Mesenchymal stem cell (in vitro differentiated cells and primary cell): ENCODE results near the gene ZBTB45.

ENCODE experiments used
- DNase-seq: peaks from one replicate; pipeline ENCODE4 v3.0.0-alpha.2; 2013
- H2AFZ ChIP-seq: one replicate; pipeline ENCODE4 v1.6.1; 2013; ENCODE audit warnings: low read depth, mild to moderate bottlenecking, control low read depth, inconsistent platforms, low read length, moderate library complexity
- H2AK5ac ChIP-seq: 2 replicates; pipeline ENCODE4 v1.6.1; 2013; ENCODE audit warnings: low read length, moderate library complexity, mild to moderate bottlenecking, inconsistent platforms; ENCODE audit not compliant: severe bottlenecking
- H2BK120ac ChIP-seq: one replicate; pipeline ENCODE4 v1.6.1; 2013; ENCODE audit warnings: low read depth, mild to moderate bottlenecking, inconsistent platforms, low read length, moderate library complexity
- H2BK12ac ChIP-seq, 2 experiments: one replicate each; pipeline ENCODE4 v1.6.1; 2013; ENCODE audit warnings: inconsistent platforms in 2 of 2, low read length in 2 of 2, mild to moderate bottlenecking in 2 of 2, moderate library complexity in 2 of 2, control low read depth in 1 of 2
- H2BK15ac ChIP-seq: one replicate; pipeline ENCODE4 v1.6.1; 2013; ENCODE audit warnings: mild to moderate bottlenecking, low read depth, inconsistent platforms; ENCODE audit not compliant: poor library complexity, severe bottlenecking
- H2BK5ac ChIP-seq: 2 replicates; pipeline ENCODE4 v1.6.1; 2013; ENCODE audit warnings: low read depth, mild to moderate bottlenecking, low read length, control low read depth, inconsistent platforms; ENCODE audit not compliant: poor library complexity, severe bottlenecking
- H3K14ac ChIP-seq, 2 experiments: one replicate each; pipeline ENCODE4 v1.6.1; 2013; ENCODE audit warnings: inconsistent platforms in 2 of 2, low read length in 2 of 2, control low read depth in 1 of 2, mild to moderate bottlenecking in 1 of 2, moderate library complexity in 1 of 2
- H3K18ac ChIP-seq, 2 experiments: one replicate each; pipeline ENCODE4 v1.6.1; 2013; ENCODE audit warnings: inconsistent platforms in 2 of 2, low read length in 2 of 2, control low read depth in 1 of 2, low read depth in 1 of 2, mild to moderate bottlenecking in 1 of 2
- H3K23ac ChIP-seq, 2 experiments: one replicate each; pipeline ENCODE4 v1.6.1; 2013; ENCODE audit warnings: inconsistent platforms in 2 of 2, low read length in 2 of 2, mild to moderate bottlenecking in 2 of 2, moderate library complexity in 2 of 2, control low read depth in 1 of 2
- H3K27ac ChIP-seq: 2 replicates; pipeline ENCODE4 v1.5.1; 2013; ENCODE audit warnings: mild to moderate bottlenecking, moderate library complexity, low read length, control low read depth, inconsistent platforms; ENCODE audit not compliant: poor library complexity, severe bottlenecking
- H3K27me3 ChIP-seq, 2 experiments: 2 replicates each; pipeline versions ENCODE4 v1.6.1 to v1.7.0; 2013; ENCODE audit warnings: low read length in 2 of 2, mild to moderate bottlenecking in 2 of 2, moderate library complexity in 2 of 2, control low read depth in 1 of 2, inconsistent platforms in 1 of 2; ENCODE audit not compliant: control insufficient read depth in 1 of 2, insufficient read depth in 1 of 2
- H3K36me3 ChIP-seq, 2 experiments: 2 replicates each; pipeline versions ENCODE4 v1.6.1 to v1.7.0; 2013; ENCODE audit warnings: low read length in 2 of 2, control low read depth in 1 of 2, inconsistent platforms in 1 of 2, low read depth in 1 of 2, mild to moderate bottlenecking in 1 of 2; ENCODE audit not compliant: insufficient read depth in 2 of 2, control insufficient read depth in 1 of 2
- H3K4ac ChIP-seq, 2 experiments: one replicate each; pipeline ENCODE4 v1.6.1; 2013; ENCODE audit warnings: inconsistent platforms in 2 of 2, low read length in 2 of 2, mild to moderate bottlenecking in 2 of 2, moderate library complexity in 2 of 2, control low read depth in 1 of 2, low read depth in 1 of 2
- H3K4me1 ChIP-seq: 2 replicates; pipeline ENCODE4 v1.6.1; 2013; ENCODE audit warnings: low read depth, low read length, control low read depth; ENCODE audit not compliant: control insufficient read depth, insufficient read depth
- H3K4me2 ChIP-seq: 2 replicates; pipeline ENCODE4 v1.6.1; 2013; ENCODE audit warnings: low read length, mild to moderate bottlenecking, inconsistent platforms; ENCODE audit not compliant: poor library complexity, severe bottlenecking
- H3K4me3 ChIP-seq, 2 experiments: 2 replicates each; pipeline versions ENCODE4 v1.5.1 to v1.7.0; 2013; ENCODE audit warnings: low read length in 2 of 2, mild to moderate bottlenecking in 2 of 2, control low read depth in 1 of 2, low read depth in 1 of 2; ENCODE audit not compliant: insufficient read depth in 1 of 2
- H3K79me1 ChIP-seq: replicated peaks from 2 replicates; pipeline ENCODE4 v1.6.1; 2013; ENCODE audit warnings: mild to moderate bottlenecking, control low read depth, low read length, inconsistent platforms; ENCODE audit not compliant: poor library complexity, severe bottlenecking
- H3K9ac ChIP-seq: 2 replicates; pipeline ENCODE4 v1.7.0; 2013; ENCODE audit warnings: mild to moderate bottlenecking, low read length, moderate library complexity
- H3K9me3 ChIP-seq: 2 replicates; pipeline ENCODE4 v1.7.0; 2013; ENCODE audit warnings: mild to moderate bottlenecking, low read length; ENCODE audit not compliant: control insufficient read depth
- H4K8ac ChIP-seq: one replicate; pipeline ENCODE4 v1.6.1; 2013; ENCODE audit warnings: inconsistent platforms, mild to moderate bottlenecking, low read length, moderate library complexity
- H4K91ac ChIP-seq: one replicate; pipeline ENCODE4 v1.6.1; 2013; ENCODE audit warnings: mild to moderate bottlenecking, low read length, inconsistent platforms
- WGBS: methylation state at CpG from one replicate; pipeline ENCODE4 v1.1.7; 2013; ENCODE audit warnings: mixed read lengths; 5-methylcytosine and 5-hydroxymethylcytosine counted together

The ZBTB45 gene

GRCh38 chr19:58477130-58477529 lies 42.5 kb downstream of the ZBTB45 start:
- Histone ChIP-seq H3K9me3 (no peaks in the 10 kb centered on the region), H3K4me3 (peak overlapping the region in 1 of 2 experiments; percentile 91), H3K9ac (peak overlapping the region; percentile 97), H3K23ac (no peak overlapping the region), H3K27me3 (no peaks in the 10 kb centered on the region), H2BK5ac (no peak overlapping the region), H3K27ac (no peak overlapping the region), H4K8ac (peak overlapping the region; percentile 99), H2BK15ac (no peak overlapping the region), H2AK5ac (peak overlapping the region; percentile 43), H3K4me2 (no peak overlapping the region), H2BK120ac (no peak overlapping the region), H3K4ac (peak overlapping the region in 1 of 2 experiments; percentile 58), H2BK12ac (peak overlapping the region; percentile 6 to 30), H3K18ac (peak overlapping the region in 1 of 2 experiments; percentile 80), H3K14ac (no peak overlapping the region), H3K36me3 (peaks cover 48 to 56% of the 10 kb centered on the region in 2 experiments), H3K4me1 (peaks cover 30% of the 10 kb centered on the region), H2AFZ (no peak overlapping the region), H3K79me1 (peaks cover 22% of the 10 kb centered on the region), H4K91ac (peak overlapping the region; percentile 4)
- no peak for DNase-seq
- WGBS, result 95% methylated on average over 15 of the region's 15 CpGs

- Histone ChIP-seq H2BK5ac (no peak overlapping the region), H3K4me2 (peak overlapping the region; percentile 83), H3K14ac (peak overlapping the region in 1 of 2 experiments; percentile 76), H3K9ac (peak overlapping the region; percentile 97), H2BK120ac (peak overlapping the region; percentile 59), H4K91ac (peak overlapping the region; percentile 81), H2BK12ac (peak overlapping the region in 1 of 2 experiments; percentile 30), H3K18ac (peak overlapping the region; percentile 44 to 96), H3K4ac (peak overlapping the region; percentile 51 to 94), H3K36me3 (peaks cover 54 to 61% of the 10 kb centered on the region in 2 experiments), H2AFZ (no peak overlapping the region), H2BK15ac (peak overlapping the region; percentile 20), H4K8ac (peak overlapping the region; percentile 99), H3K4me3 (peak overlapping the region; percentile 60 to 91), H3K4me1 (peaks cover 30% of the 10 kb centered on the region), H3K9me3 (no peaks in the 10 kb centered on the region), H3K27me3 (no peaks in the 10 kb centered on the region), H3K23ac (no peak overlapping the region), H3K27ac (peak overlapping the region; percentile 93), H2AK5ac (peak overlapping the region; percentile 69), H3K79me1 (peaks cover 26% of the 10 kb centered on the region)
- 6% methylated on average over 27 of the region's 27 CpGs for WGBS
- DNase-seq, result peak; percentile 74
Observed at GRCh38 chr19:58476498-58477015, 43.1 kb downstream of the ZBTB45 start.

GRCh38 chr19:58475714-58476497 lies 43.7 kb downstream of the ZBTB45 start, which contains the start of gene ZNF446:
ZNF446 (plus strand) TSS chr19:58476352; CDS start chr19:58477219, 867 bp downstream.
- H2BK5ac ChIP-seq, result peak within 1 kb of the TSS; percentile 36
- H2BK12ac ChIP-seq, result peak within 1 kb of the TSS; percentile 82 to 91
- peak within 1 kb of the TSS; percentile 50 for H2BK15ac ChIP-seq
- H3K4me1 ChIP-seq, result peaks cover 30% of the 10 kb centered on the region
- peaks cover 25% of the 10 kb centered on the region for H3K79me1 ChIP-seq
- H4K91ac ChIP-seq, result peak within 1 kb of the TSS; percentile 81
- peak within 1 kb of the TSS; percentile 58 to 94 for H3K4ac ChIP-seq
- peak within 1 kb of the TSS; percentile 70 for H2AFZ ChIP-seq
- peak; percentile 98 for DNase-seq
- H3K9ac ChIP-seq, result peak within 1 kb of the TSS; percentile 97
- H2AK5ac ChIP-seq, result peak within 1 kb of the TSS; percentile 69
- H3K18ac ChIP-seq, result peak within 1 kb of the TSS; percentile 44 to 96
- peak within 1 kb of the TSS; percentile 60 to 91 for H3K4me3 ChIP-seq
- H4K8ac ChIP-seq, result peak within 1 kb of the TSS; percentile 99
- no peaks in the 10 kb centered on the region for H3K27me3 ChIP-seq
- peak within 1 kb of the TSS; percentile 83 for H3K4me2 ChIP-seq
- peak within 1 kb of the TSS in 1 of 2 experiments; percentile 76 for H3K14ac ChIP-seq
- no peak within 1 kb of the TSS for H3K23ac ChIP-seq
- under 1% methylated on average over 58 of the region's 64 CpGs for WGBS
- peak within 1 kb of the TSS; percentile 59 for H2BK120ac ChIP-seq
- H3K27ac ChIP-seq, result peak within 1 kb of the TSS; percentile 93
- peaks cover 49 to 60% of the 10 kb centered on the region in 2 experiments for H3K36me3 ChIP-seq
- H3K9me3 ChIP-seq, result no peaks in the 10 kb centered on the region
